Mucosa of rectum (tissue), 2 donors: ENCODE data around the gene KLHL22.
"Not testable (repeated sequence)": the region's sequence is repeated elsewhere in the genome, so short reads cannot be mapped to it uniquely, and the experiment has no call there.

Experiments
- H3K27ac ChIP-seq, 2 donors: one replicate each; pipeline ENCODE4 v1.7.0; 2013; ENCODE audit warnings: inconsistent platforms in 2 of 2, low read depth in 2 of 2, low read length in 2 of 2
- H3K27me3 ChIP-seq, 2 donors: one replicate each; pipeline ENCODE4 v1.7.0; 2013; ENCODE audit warnings: low read length in 2 of 2; ENCODE audit not compliant: control insufficient read depth in 2 of 2, insufficient read depth in 2 of 2
- H3K36me3 ChIP-seq, 2 donors: one replicate each; pipeline ENCODE4 v1.7.0; 2013; ENCODE audit warnings: low read length in 2 of 2; ENCODE audit not compliant: control insufficient read depth in 2 of 2, insufficient read depth in 2 of 2
- H3K4me1 ChIP-seq, 2 donors: one replicate each; pipeline ENCODE4 v1.7.0; 2013; ENCODE audit warnings: low read length in 2 of 2, mild to moderate bottlenecking in 1 of 2; ENCODE audit not compliant: control insufficient read depth in 2 of 2, insufficient read depth in 2 of 2
- H3K4me3 ChIP-seq, 2 donors: one replicate each; pipeline ENCODE4 v1.7.0; 2013; ENCODE audit warnings: low read length in 2 of 2
- H3K9ac ChIP-seq, 2 donors: one replicate each; pipeline ENCODE4 v1.7.0; 2013; ENCODE audit warnings: low read length in 2 of 2, low read depth in 1 of 2, mild to moderate bottlenecking in 1 of 2
- H3K9me3 ChIP-seq, 2 donors: one replicate each; pipeline ENCODE4 v1.7.0; 2013; ENCODE audit warnings: low read length in 2 of 2; ENCODE audit not compliant: control insufficient read depth in 2 of 2
- donor health status: healthy.
- donor health status: Normal muscosa, but diverticular disease.

KLHL22 gene

DNA sequence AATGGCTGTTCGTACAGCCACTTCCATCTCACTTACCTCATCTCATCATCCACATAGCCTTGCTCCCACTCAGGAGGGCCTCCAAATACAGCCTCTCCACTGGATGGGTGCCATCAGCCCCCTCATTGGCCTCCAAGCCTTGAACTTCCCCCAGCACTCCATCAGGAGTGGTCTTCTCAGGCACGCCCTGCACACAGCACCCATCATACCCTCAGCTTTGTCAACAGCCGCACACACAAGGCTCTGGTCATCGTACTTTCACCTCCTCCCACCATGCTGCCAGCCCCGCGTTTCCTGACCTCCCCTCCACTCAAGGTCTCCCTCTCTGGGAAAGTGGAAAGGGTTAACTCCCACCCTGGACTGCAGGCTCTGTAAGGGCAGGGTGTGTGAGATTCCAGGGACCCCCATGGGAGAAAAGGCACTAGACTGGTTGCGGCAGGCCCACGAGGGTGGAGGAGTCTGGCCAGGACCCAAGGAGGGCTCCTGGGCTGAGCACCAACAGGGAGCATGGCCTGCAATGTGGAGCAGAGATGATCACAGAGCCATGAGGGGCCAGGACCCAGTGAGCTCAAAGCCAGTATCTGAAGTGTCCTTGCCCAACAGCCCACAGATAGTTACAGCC lies 37.0 kb downstream of the KLHL22 start:
- no peak overlapping the region for H3K9ac ChIP-seq
- H3K9me3 ChIP-seq: no peaks in the 10 kb centered on the region
- no peaks in the 10 kb centered on the region for H3K27me3 ChIP-seq
- peaks cover 5 to 7% of the 10 kb centered on the region in 2 donors for H3K36me3 ChIP-seq
- H3K4me1 ChIP-seq: peaks cover 0 to 2% of the 10 kb centered on the region in 2 donors
- H3K4me3 ChIP-seq: no peak overlapping the region
- H3K27ac ChIP-seq: no peak overlapping the region

DNA sequence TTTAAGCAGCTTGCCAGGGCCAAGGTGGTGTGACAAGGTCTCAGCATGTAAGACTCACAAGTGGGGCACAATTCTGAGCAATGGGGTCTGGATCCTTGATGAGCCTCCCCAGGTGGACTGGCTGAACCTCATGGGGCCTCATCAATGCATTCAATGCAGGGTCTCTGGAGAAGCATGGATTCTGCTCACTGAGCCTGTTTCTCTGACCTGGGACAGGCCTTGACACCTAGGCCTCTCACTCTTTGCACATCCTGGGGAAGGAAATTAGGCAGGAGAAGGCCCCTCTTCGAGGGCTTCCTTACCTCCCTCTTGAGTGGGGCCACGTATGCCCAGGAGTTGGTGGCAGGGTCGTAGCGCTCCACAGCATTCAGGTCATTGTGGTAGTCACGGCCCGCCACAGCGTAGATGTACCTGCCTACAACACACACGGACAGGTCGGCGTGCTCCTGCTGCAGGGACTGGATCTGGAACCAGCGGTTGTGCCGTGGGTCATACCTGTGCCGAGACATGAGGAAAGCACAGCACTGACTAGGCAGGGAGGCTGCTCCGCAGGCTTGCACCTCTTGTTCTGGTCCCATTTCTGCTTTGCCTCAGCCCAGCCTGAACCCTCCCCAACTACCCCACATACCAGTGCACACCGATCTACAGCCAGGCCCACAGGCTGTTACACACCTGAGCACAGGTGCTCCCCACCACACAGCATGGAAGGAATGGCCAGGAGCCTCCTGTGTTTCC lies 37.9 kb downstream of the KLHL22 start:
- no peak overlapping the region for H3K9ac ChIP-seq
- no peaks in the 10 kb centered on the region for H3K9me3 ChIP-seq
- H3K36me3 ChIP-seq: peaks cover 5 to 7% of the 10 kb centered on the region in 2 donors
- H3K27ac ChIP-seq: no peak overlapping the region
- H3K27me3 ChIP-seq: no peaks in the 10 kb centered on the region
- H3K4me3 ChIP-seq: no peak overlapping the region
- H3K4me1 ChIP-seq: no peaks in the 10 kb centered on the region

DNA sequence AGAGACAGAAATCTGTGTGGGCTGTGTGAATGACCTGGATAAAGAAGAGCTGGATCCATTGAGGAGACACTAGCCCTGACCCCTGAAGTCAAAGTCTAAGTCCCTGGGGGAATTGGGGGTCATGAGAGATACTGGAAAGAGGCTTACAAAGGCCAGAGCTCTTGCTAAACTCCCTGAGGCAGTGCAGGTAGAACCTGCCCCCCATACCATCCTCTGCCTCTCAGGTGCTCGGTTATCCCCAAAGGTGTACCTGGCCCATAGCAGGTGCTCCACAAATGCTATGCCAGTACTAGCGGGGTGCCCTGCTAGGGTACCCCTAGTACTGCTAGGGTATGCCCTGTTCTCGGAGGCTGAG lies 38.9 kb downstream of the KLHL22 start:
- Histone ChIP-seq H3K4me1 (no peaks in the 10 kb centered on the region), H3K36me3 (peaks cover 5 to 7% of the 10 kb centered on the region in 2 donors)

DNA sequence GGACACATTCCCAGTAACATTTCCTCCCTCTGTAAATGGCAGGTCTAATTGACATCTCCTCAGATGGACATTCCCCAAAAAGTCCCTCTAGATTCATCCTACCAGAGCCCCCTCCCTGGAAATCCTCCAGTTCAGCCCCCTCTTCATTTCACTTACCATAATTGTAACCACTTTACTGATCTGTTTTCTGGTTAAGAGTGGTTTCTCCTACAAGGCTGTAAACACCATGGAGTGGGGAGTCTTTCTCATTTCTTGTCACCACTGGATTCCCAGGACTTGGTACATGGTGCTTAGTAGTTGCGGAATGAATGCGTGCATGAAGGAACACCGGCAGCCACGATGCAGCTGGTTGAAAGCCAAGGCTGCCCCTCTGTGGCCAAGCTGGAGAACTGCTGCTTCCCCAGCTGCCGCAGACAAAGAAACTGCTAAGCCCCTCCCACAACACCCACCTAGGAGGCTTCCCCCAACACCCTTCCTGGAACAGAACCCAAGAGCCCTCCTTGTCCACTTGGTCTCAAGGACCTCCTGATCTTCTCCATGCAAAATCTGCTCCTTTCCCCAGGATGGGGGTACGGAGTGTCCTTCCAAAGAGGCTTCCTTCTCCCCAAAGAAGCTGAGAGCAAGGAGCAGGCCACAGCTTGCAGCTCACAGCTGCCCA lies 39.4 kb downstream of the KLHL22 start:
- H3K36me3 ChIP-seq: peaks cover 5 to 7% of the 10 kb centered on the region in 2 donors

More for the DNA sequence above, 38.9 kb downstream of the KLHL22 start:
- H3K9ac ChIP-seq: no peak overlapping the region
- no peaks in the 10 kb centered on the region for H3K27me3 ChIP-seq
- H3K27ac ChIP-seq: no peak overlapping the region
- H3K9me3 ChIP-seq: no peaks in the 10 kb centered on the region
- H3K4me3 ChIP-seq: no peak overlapping the region

DNA sequence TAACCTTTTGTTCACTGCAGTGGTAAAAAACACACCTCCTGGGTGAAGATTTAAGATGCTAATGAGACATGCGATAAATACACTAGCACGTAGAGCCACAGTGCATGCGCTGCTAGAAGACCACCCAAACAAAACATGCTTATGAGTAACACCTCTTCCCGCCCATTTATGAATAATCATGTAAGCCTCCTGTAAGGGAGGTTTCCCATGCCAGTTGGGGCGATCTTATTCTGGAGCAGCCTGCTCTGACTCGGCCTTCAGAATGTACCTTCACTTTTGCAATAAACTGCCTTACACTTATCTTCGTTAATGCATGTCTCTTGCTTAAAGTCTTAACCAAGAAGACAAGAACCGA lies 39.9 kb downstream of the KLHL22 start:
- Histone ChIP-seq H3K36me3 (peaks cover 5 to 7% of the 10 kb centered on the region in 2 donors), H3K9me3 (no peaks in the 10 kb centered on the region), H3K4me3 (no peak overlapping the region), H3K4me1 (no peaks in the 10 kb centered on the region), H3K27me3 (no peaks in the 10 kb centered on the region), H3K9ac (no peak overlapping the region), H3K27ac (no peak overlapping the region)

More for the DNA sequence above, 39.4 kb downstream of the KLHL22 start:
- H3K9ac ChIP-seq: no peak overlapping the region
- H3K27me3 ChIP-seq: no peaks in the 10 kb centered on the region
- H3K9me3 ChIP-seq: no peaks in the 10 kb centered on the region
- no peaks in the 10 kb centered on the region for H3K4me1 ChIP-seq
- H3K4me3 ChIP-seq: no peak overlapping the region
- H3K27ac ChIP-seq: no peak overlapping the region

DNA sequence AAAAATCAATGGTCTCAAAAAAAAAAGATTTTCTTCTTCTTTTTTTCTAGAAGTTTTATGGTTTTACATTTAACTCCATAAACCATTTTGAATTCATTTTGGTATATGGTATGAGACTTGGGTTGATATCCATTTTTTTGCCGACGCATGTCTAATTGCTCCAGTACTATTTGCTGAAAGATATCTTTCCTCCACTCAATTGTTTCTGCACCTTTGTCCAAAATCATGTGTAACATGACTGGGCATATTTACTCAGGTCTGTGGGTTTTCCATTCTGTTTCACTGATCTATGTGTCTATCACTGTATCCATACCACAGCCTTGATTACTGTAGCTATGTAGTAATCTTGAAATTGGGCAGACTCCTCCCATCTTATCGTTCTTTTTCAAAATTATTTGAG lies 42.4 kb downstream of the KLHL22 start:
- H3K9ac ChIP-seq: no peak overlapping the region
- no peak overlapping the region for H3K27ac ChIP-seq
- no peaks in the 10 kb centered on the region for H3K4me1 ChIP-seq
- peaks cover 7 to 8% of the 10 kb centered on the region in 2 donors for H3K36me3 ChIP-seq
- H3K27me3 ChIP-seq: no peaks in the 10 kb centered on the region
- no peak overlapping the region for H3K4me3 ChIP-seq
- no peaks in the 10 kb centered on the region for H3K9me3 ChIP-seq

DNA sequence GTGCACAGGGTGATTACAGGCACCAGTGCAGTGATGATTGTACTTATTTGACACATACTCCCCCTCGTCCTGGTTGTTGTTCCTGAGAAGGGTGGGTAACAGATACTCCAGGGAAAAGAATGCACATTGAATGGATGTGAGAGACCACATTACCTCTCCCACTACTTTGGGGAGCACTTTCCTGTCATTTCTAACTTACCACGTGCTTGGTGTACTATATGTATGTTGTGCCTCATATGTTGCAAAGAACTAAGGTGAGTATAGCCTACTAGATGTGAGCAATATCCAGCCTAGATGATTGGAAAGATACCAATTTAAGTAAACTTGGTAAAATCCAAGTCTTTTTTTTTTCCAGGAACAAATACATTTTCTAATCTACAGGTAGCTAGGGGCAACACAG lies 43.7 kb downstream of the KLHL22 start:
- Histone ChIP-seq H3K9me3 (no peaks in the 10 kb centered on the region), H3K36me3 (peaks cover 0 to 3% of the 10 kb centered on the region in 2 donors), H3K9ac (no peak overlapping the region), H3K4me1 (no peaks in the 10 kb centered on the region), H3K27me3 (no peaks in the 10 kb centered on the region), H3K4me3 (no peak overlapping the region), H3K27ac (no peak overlapping the region)

DNA sequence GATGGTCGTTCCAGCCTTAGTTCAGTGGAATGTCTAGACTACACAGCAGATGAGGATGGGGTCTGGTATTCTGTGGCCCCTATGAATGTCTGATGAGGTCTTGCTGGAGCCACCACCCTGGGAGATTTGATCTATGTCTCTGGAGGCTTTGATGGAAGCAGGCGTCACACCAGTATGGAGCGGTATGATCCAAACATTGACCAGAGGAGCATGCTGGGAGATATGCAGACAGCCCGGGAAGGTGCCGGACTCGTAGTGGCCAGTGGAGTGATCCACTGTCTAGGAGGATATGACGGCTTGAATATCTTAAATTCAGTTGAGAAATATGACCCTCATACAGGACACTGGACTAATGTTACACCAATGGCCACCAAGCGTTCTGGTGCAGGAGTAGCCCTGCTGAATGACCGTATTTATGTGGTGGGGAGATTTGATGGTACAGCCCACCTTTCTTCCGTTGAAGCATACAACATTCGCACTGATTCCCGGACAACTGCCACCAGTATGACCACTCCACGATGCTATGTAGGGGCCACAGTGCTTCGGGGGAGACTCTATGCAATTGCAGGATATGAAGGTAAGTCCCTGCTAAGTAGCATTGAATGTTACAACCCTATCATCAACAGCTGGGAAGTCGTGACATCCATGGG lies 44.3 kb downstream of the KLHL22 start:
- H3K4me3 ChIP-seq, H3K9me3 ChIP-seq, H3K36me3 ChIP-seq, H3K27ac ChIP-seq, H3K4me1 ChIP-seq, H3K9ac ChIP-seq, H3K27me3 ChIP-seq: not testable (repeated sequence)

DNA sequence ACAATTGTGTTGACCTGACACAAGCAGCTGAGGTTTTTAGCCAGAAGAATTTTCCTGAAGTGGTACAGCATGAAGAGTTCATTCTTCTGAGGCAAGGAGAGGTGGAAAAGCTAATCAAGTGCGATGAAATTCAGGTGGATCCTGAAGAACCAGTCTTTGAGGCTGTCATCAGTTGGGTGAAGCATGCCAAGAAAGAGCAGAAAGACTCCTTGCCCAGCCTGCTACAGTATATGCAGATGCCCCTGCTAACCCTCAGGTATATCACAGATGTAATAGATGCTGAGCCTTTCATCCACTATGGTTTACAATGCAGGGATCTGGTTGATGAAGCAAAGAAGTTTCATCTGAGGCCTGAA lies 45.1 kb downstream of the KLHL22 start:
- Histone ChIP-seq H3K4me1 (no peaks in the 10 kb centered on the region), H3K4me3 (no peak overlapping the region), H3K27me3 (no peaks in the 10 kb centered on the region), H3K27ac (no peak overlapping the region), H3K9me3 (no peaks in the 10 kb centered on the region), H3K9ac (no peak overlapping the region), H3K36me3 (peaks cover 4 to 13% of the 10 kb centered on the region in 2 donors)
